ENCODE measurements around the gene DLGAP1. TPM values are rescaled to one million over a fixed set of nuclear protein-coding genes. Genes with fewer than 3 reads are reported as not detected.
A peak's percentile ranks its signal among the peaks of the same experiment; 100 is the strongest.

Gene DLGAP1
- total RNA-seq, 1 donor from 2014 or later: 2.0 TPM

- no peak for DNase-seq (ENCODE audit: low spot score in 2 of 2)
- TF ChIP-seq CTCF (IDR thresholded peaks at IDR 0.05): no peak
- Histone ChIP-seq H3K27me3 (no peaks in the 10 kb centered on the region), H3K4me3 (peak overlapping the region; percentile 62 to 76), H3K4me1 (peaks cover 0 to 5% of the 10 kb centered on the region in 2 donors), H3K9me3 (no peaks in the 10 kb centered on the region), H3K27ac (no peak overlapping the region), H3K36me3 (no peaks in the 10 kb centered on the region)
- intact Hi-C loops (cut with DNase I): loop anchor here (10.0 kb wide), 1 partner anchor 841 kb away; the partner anchor contains the start of gene ZBTB14
Observed at GRCh38 chr18:4453567-4453873, 1.6 kb downstream of the DLGAP1 start.

GRCh38 chr18:4450065-4450658 is 4.9 kb downstream of the DLGAP1 start:
- intact Hi-C loops (cut with DNase I): loop anchor here (10.0 kb wide), 1 partner anchor 845 kb away; the partner anchor contains the start of gene ZBTB14

GRCh38 chr18:4445902-4446301 is 9.2 kb downstream of the DLGAP1 start:
- no peak for DNase-seq (ENCODE audit: low spot score in 2 of 2)
- Histone ChIP-seq H3K4me1 (no peaks in the 10 kb centered on the region), H3K36me3 (no peaks in the 10 kb centered on the region), H3K9me3 (no peaks in the 10 kb centered on the region), H3K27ac (no peak overlapping the region), H3K4me3 (no peak overlapping the region), H3K27me3 (no peaks in the 10 kb centered on the region)
- TF ChIP-seq CTCF (IDR thresholded peaks at IDR 0.05): no peak
- intact Hi-C loops (cut with DNase I): no loop called here

More at GRCh38 chr18:4450065-4450658, 4.9 kb downstream of the DLGAP1 start:
- Histone ChIP-seq H3K36me3 (no peaks in the 10 kb centered on the region), H3K4me1 (peaks cover 0 to 2% of the 10 kb centered on the region in 2 donors), H3K27ac (no peak overlapping the region), H3K27me3 (no peaks in the 10 kb centered on the region), H3K9me3 (no peaks in the 10 kb centered on the region), H3K4me3 (no peak overlapping the region)
- no peak for TF ChIP-seq CTCF (IDR thresholded peaks at IDR 0.05)
- DNase-seq (ENCODE audit: low spot score in 2 of 2): no peak

GRCh38 chr18:4444306-4444705 is 10.8 kb downstream of the DLGAP1 start:
- Histone ChIP-seq H3K36me3 (no peaks in the 10 kb centered on the region), H3K27ac (no peak overlapping the region), H3K4me3 (no peak overlapping the region), H3K27me3 (no peaks in the 10 kb centered on the region), H3K9me3 (no peaks in the 10 kb centered on the region), H3K4me1 (no peaks in the 10 kb centered on the region)
- intact Hi-C loops (cut with DNase I): no loop called here
- no peak for TF ChIP-seq CTCF (IDR thresholded peaks at IDR 0.05)
- no peak for DNase-seq (ENCODE audit: low spot score in 2 of 2)

- TF ChIP-seq CTCF (IDR thresholded peaks at IDR 0.05): no peak
- H3K27ac ChIP-seq: no peak overlapping the region
Observed at GRCh38 chr18:4441098-4441497, 14.0 kb downstream of the DLGAP1 start.

GRCh38 chr18:4438938-4439337 is 16.2 kb downstream of the DLGAP1 start:
- no peak for TF ChIP-seq CTCF (IDR thresholded peaks at IDR 0.05)
- Histone ChIP-seq H3K36me3 (no peaks in the 10 kb centered on the region), H3K4me1 (no peaks in the 10 kb centered on the region), H3K4me3 (no peak overlapping the region), H3K9me3 (no peaks in the 10 kb centered on the region), H3K27ac (no peak overlapping the region), H3K27me3 (no peaks in the 10 kb centered on the region)
- intact Hi-C loops (cut with DNase I): no loop called here
- no peak for DNase-seq (ENCODE audit: low spot score in 2 of 2)

More at GRCh38 chr18:4441098-4441497, 14.0 kb downstream of the DLGAP1 start:
- Histone ChIP-seq H3K27me3 (no peaks in the 10 kb centered on the region), H3K4me1 (no peaks in the 10 kb centered on the region), H3K9me3 (no peaks in the 10 kb centered on the region), H3K36me3 (no peaks in the 10 kb centered on the region), H3K4me3 (no peak overlapping the region)
- intact Hi-C loops (cut with DNase I): no loop called here
- DNase-seq (ENCODE audit: low spot score in 2 of 2): no peak

Measured in ascending aorta (tissue), 2 donors.